ENCODE results near the gene PHLDB3.
A peak's percentile ranks its signal among the peaks of the same experiment; 100 is the strongest.
"Not testable (repeated sequence)": the region's sequence is repeated elsewhere in the genome, so short reads cannot be mapped to it uniquely, and the experiment has no call there.

The PHLDB3 gene

DNA sequence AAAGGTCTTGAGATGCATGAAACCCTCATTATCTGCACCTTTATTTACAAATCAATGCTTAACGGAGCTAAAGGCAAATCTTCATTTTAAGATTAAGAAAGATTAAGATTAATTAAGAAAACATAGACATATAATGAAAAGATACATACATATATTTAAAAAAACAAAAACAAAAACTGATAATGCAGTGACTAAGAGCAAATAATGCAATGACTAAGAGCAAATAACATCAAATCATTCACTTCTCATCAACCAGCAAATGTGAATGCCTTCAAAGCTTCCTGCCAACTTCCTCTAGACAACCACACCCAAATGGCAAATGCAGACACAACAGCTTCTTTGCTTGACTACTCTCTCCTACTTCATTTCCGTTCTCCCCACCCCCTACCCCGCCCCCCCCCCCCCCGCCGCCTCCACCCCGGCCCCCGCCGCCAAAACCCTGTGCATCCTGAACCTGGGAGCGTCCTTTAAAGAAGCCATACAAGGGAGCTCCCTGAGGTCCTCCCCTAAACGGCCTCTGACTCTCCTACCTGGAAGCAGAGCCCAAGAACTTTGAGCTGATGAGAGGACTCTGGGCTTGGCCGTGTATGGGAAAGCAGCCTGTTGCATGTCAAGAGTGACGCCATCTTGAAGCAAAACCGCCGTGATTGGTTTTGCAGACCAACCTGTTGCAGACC is 65.4 kb downstream of the PHLDB3 start:
- DNase-seq = peak; percentile 69

DNA sequence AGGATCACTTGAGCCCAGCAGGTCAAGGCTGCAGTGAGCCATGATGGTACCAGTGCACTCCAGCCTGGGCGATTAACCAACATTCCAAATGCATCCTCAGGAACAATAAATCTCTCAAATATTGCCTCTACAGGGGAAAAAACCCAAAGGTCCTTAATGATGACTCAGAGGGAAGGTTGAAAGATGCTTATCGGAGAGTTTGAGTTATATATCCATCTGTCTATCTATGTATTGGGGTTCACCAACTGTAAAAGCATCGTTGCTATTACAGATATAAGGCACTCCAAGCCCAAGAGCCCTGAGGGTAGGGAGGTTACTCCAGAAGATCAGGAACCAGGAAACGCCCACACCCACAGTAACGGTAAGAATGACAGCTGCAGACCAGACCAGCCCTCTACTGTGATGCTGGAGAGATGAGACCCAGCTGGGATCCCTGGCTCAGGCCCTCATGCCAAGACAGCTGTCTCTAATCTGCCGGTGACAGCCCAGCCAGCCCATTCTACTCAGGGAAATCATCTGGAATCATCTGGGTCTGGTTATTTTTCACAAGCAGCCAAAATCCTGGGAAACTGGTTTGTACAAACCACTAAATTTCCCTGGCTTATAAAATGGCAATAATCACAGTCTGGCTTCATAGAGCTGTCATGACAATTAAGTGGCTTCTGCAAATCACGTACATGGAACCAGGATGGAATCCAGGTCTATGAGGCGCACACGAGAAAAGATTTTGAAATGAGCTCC is 66.1 kb downstream of the PHLDB3 start:
- DNase-seq = no peak

DNA sequence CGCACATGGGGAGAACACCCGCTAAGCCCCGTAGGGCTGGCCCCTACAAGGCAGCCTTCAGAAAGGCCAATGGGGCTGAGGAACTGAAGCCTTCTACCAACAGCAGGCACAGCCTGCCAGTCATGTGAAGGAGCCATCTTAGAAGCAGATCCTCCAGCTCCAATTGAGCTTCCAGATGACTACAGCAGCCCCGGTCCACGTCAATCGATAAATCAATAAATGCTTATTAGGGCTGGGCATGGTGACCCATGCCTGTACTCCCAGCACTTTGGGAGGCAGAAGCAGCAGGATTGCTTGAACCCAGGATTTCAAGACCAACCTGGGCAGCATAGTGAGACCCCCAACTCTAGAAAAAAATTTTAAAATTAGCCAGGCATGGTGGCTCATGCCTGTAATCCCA is 66.8 kb downstream of the PHLDB3 start:
- DNase-seq = no peak

DNA sequence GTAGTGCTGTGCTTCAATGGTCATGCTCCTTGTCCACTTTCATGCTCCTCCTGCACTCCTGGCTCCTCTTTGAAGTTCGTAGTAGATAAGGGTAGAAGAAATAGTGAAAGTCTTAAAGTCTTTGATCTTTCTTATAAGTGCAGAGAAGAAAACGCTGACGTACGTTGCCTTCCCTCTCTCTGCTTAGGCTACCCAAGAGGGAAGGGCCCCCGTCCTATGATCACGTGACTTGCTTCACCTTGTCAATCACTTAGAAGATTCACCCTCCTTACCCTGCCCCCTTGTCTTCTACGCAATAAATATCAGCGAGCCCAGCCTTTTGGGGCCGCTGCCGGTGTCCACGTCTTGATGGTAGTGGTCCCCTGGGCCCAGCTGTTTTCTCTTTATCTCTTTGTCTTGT is 67.3 kb downstream of the PHLDB3 start:
- not testable (repeated sequence) for DNase-seq

DNA sequence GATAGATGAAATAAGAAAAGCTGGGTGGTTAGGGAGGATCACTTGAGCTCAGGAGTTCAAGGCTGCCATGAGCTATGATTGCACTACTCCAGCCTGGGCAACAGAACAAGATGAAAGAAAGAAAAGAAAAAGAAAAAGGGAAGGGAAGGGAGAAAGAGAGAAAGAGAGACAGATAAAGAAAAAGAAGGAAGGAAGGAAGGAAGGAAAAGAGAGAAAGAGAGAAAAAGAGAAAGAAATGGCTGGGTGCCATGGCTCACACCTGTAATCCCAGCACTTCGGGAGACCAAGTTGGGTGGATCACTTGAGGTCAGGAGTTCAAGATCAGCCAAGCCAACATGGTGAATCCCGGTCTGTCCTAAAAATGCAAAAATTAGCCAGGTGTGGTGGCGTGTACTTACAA is 68.8 kb downstream of the PHLDB3 start:
- no peak for DNase-seq

DNA sequence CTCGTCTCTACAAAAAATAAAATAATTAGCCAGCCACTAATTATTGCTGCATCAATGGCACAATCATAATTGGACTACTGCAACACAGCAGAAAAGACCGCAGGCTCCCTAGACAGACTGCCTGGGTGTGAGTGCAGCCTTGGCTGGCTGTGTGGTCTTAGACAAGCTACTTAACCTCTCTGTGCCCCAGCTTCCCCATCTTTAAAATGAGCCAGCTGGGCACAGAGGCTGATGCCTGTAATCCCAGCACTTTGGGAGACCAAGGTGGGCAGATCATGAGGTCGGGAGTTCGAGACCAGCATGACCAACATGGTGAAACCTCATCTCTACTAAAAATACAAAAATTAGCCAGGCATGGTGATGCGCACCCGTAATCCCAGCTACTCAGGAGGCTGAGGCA is 70.9 kb downstream of the PHLDB3 start:
- no peak for DNase-seq

DNA sequence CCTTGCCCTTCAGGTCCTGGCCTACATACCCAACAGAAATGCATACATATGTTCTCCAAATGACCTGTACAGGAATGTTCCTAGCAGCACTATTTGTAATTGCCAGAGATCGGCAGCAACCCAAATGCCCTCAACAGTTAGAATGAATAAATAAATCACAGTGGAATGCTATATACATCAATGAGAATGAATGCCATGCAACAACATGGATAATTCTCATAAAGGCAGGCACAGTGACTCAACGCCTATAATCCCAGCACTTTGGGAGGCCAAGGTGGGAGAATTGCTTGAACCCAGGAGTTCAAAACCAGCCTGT is 71.2 kb downstream of the PHLDB3 start:
- DNase-seq = no peak

DNA sequence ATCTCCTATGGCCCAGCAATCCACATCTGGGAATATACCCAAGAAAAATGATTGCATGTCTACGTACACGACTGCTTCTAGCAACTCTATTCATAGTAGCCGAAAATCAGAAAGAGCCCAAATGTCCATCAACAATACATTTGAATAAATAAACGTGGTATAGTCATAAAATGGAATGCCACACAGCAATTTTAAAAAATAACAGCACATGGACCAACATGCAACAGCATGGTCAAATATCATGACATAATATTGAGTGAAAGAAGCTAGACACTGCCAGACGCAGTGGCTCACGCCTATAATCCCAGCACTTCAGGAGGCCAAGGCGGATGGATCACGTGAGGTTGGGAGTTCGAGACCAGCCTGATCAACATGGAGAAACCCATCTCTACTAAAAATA is 73.6 kb downstream of the PHLDB3 start:
- DNase-seq = no peak

DNA sequence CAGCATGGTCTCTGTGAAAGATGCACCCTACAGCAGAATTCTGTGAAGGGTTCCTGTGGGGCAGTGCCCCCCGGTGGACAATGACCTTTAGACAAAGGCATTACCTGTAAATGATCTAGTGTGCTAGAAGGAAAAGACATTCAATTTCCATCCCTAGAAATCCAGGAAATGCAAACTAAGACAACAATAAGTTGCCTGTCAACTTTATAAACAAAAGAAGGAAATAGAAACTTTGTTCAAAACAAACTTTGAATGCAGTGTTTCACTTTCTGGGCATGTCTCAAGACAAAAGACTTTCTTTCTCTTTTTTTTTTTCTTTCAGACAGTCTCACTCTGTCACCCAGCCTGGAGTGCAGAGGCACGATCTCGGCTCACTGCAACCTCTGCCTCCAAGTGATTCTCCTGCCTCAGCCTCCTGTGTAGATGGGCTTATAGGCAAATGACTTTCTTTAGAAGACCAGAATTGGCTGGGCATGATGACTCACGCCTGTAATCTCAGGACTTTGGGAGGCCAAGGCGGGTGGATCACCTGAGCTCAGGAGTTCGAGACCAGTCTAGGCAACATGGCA is 74.3 kb downstream of the PHLDB3 start:
- no peak for DNase-seq

DNA sequence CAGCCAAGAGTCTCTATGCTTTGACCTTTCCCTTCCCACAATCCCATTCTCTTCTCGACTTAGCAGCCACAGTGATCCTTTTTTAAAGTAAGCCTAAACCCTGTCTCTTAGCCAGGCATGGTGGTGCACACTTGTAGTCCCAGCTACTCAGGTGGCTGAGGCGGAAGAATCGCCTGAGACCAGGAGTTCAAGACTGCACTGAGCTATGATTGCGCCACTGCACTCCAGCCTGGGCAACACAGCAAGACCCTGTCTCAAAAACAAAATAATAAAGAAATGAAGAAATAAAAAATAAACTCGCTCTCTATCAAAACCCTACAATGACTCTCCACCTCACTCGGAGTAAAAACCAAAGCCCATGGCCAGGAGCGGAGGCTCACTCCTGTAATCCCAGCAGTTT is 75.2 kb downstream of the PHLDB3 start:
- DNase-seq = no peak

DNA sequence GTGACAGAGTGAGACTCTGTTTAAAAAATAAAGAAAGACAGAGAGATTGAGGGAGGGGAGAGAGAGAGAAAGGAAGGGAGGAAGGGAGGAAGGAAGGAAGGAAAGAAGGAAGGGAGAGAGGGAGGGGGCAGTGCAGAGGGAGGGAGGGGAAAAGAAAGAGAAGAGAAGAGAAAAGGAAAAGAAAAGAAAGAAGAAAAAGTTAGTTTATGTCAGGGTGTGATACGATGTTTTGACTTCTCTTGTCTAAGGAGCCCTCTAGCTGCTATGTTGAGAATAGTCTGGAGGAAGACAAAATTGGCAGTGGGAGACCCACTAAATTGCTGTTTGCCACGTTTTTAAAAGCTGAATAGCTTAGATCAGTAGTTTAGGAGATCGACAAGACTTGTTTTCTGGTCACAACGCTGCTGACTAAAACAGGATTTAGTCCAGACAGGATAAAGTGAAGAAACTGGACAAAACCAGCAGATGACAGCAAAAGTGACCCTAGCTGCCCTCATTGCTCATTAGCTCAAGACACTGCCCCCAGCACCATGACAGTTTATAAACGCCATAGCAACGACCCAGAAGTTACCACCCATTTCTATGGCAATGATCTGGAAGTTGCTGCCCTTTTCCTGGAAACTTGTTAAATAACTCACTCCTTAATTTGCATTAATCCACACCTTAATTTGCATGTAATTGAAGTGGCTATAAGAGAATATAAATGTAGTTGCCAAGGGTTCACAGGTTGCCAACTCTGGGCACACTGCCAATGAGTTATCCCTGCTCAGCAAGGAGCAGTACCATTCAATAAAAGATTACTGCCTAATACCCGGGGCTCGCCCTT is 78.8 kb downstream of the PHLDB3 start:
- peak; percentile 8 for DNase-seq
